Glomerular endothelial cell (primary cell): Measurements from ENCODE around the gene UBXN4. TPM values are rescaled to one million over a fixed set of nuclear protein-coding genes. Genes with fewer than 3 reads are reported as not detected.
"Not testable (repeated sequence)": the region's sequence is repeated elsewhere in the genome, so short reads cannot be mapped to it uniquely, and the experiment has no call there.

ENCODE experiments used
- DNase-seq: peaks from one replicate; pipeline ENCODE4 v3.0.0-alpha.2; 2011; ENCODE audit warnings: low read depth, low spot score; ENCODE audit errors: extremely low read depth
- total RNA-seq: library from RNA; depleted of rRNA; stranded (reverse); fragments of >200 nt; gene quantifications from 2 replicates; pipeline ENCODE4 v1.2.3, GENCODE V29; 2015

UBXN4 gene
- total RNA-seq, 1 donor from 2014 or later, result 72.0 TPM

GRCh38 chr2:135762022-135762421 is 20.4 kb downstream of the UBXN4 start:
- no peak for DNase-seq

- DNase-seq, result no peak
Observed at GRCh38 chr2:135762530-135762929, 20.9 kb downstream of the UBXN4 start.

GRCh38 chr2:135768863-135769262 is 27.2 kb downstream of the UBXN4 start:
- no peak for DNase-seq

GRCh38 chr2:135773319-135773718 is 31.7 kb downstream of the UBXN4 start:
- no peak for DNase-seq

- no peak for DNase-seq
Observed at GRCh38 chr2:135773917-135774316, 32.3 kb downstream of the UBXN4 start.

- no peak for DNase-seq
Observed at GRCh38 chr2:135775420-135775819, 33.8 kb downstream of the UBXN4 start.

GRCh38 chr2:135776367-135776766 is 34.7 kb downstream of the UBXN4 start:
- no peak for DNase-seq

- no peak for DNase-seq
Observed at GRCh38 chr2:135782231-135782630, 40.6 kb downstream of the UBXN4 start.

GRCh38 chr2:135783439-135783838 is 41.8 kb downstream of the UBXN4 start:
- no peak for DNase-seq

- no peak for DNase-seq
Observed at GRCh38 chr2:135785032-135785431, 43.4 kb downstream of the UBXN4 start.

GRCh38 chr2:135786823-135787222 is 45.2 kb downstream of the UBXN4 start:
- no peak for DNase-seq

GRCh38 chr2:135790423-135790822 is 48.8 kb downstream of the UBXN4 start:
- no peak for DNase-seq

- DNase-seq, result no peak
Observed at GRCh38 chr2:135791418-135792190, 49.9 kb downstream of the UBXN4 start.

GRCh38 chr2:135792401-135793150 is 50.9 kb downstream of the UBXN4 start:
- no peak for DNase-seq

- not testable (repeated sequence) for DNase-seq
Observed at GRCh38 chr2:135795641-135796040, 54.0 kb downstream of the UBXN4 start.

GRCh38 chr2:135796606-135797005 is 55.0 kb downstream of the UBXN4 start:
- no peak for DNase-seq

- no peak for DNase-seq
Observed at GRCh38 chr2:135797497-135798274, 56.0 kb downstream of the UBXN4 start.

- no peak for DNase-seq
Observed at GRCh38 chr2:135798275-135798705, 56.6 kb downstream of the UBXN4 start.

- no peak for DNase-seq
Observed at GRCh38 chr2:135798762-135799161, 57.1 kb downstream of the UBXN4 start.

GRCh38 chr2:135799738-135800137 is 58.1 kb downstream of the UBXN4 start:
- DNase-seq, result no peak
